Liver (tissue), 9 donors: ENCODE data around the gene SNAPC4. TPM values are rescaled to one million over a fixed set of nuclear protein-coding genes. Genes with fewer than 3 reads are reported as not detected.

Experiments used
- DNase-seq: peaks from one replicate; pipeline ENCODE4 v3.0.0-alpha.2; 2017; ENCODE audit warnings: low spot score
- H3K27ac ChIP-seq, 2 donors: one replicate each; pipeline ENCODE4 v1.7.0; 2013; ENCODE audit warnings: inconsistent platforms in 2 of 2, low read length in 2 of 2, control low read depth in 1 of 2, low read depth in 1 of 2, mild to moderate bottlenecking in 1 of 2
- H3K27me3 ChIP-seq, 4 donors: one replicate each; pipeline versions ENCODE4 v1.6.1 to v1.7.0; 2013; ENCODE audit warnings: low read length in 3 of 4, inconsistent platforms in 1 of 4, mild to moderate bottlenecking in 1 of 4, moderate library complexity in 1 of 4; ENCODE audit not compliant: control insufficient read depth in 4 of 4, insufficient read depth in 4 of 4
- H3K36me3 ChIP-seq, 4 donors: one replicate each; pipeline versions ENCODE4 v1.6.1 to v1.7.0; 2013; ENCODE audit warnings: low read length in 3 of 4, mild to moderate bottlenecking in 3 of 4, low read depth in 1 of 4, moderate library complexity in 1 of 4; ENCODE audit not compliant: control insufficient read depth in 4 of 4, insufficient read depth in 3 of 4
- H3K4me1 ChIP-seq, 4 donors: one replicate each; pipeline versions ENCODE4 v1.6.1 to v1.7.0; 2013; ENCODE audit warnings: low read length in 3 of 4, mild to moderate bottlenecking in 3 of 4, moderate library complexity in 1 of 4; ENCODE audit not compliant: control insufficient read depth in 4 of 4, insufficient read depth in 4 of 4
- H3K4me3 ChIP-seq, 3 donors: one replicate each; pipeline versions ENCODE4 v1.6.1 to v1.7.0; 2013; ENCODE audit warnings: low read length in 3 of 3, control low read depth in 1 of 3, low read depth in 1 of 3, mild to moderate bottlenecking in 1 of 3
- H3K9ac ChIP-seq, 2 donors: one replicate each; pipeline ENCODE4 v1.7.0; 2013; ENCODE audit warnings: low read length in 2 of 2, mild to moderate bottlenecking in 2 of 2, moderate library complexity in 2 of 2, control low read depth in 1 of 2, low read depth in 1 of 2
- H3K9me3 ChIP-seq, 4 donors: one replicate each; pipeline versions ENCODE4 v1.6.1 to v1.7.0; 2013; ENCODE audit warnings: low read length in 3 of 4; ENCODE audit not compliant: control insufficient read depth in 4 of 4
- ATF3 ChIP-seq: IDR thresholded peaks from 2 replicates; pipeline ENCODE4 v1.6.1; 2016; ENCODE audit warnings: antibody characterized with exemption
- CTCF ChIP-seq: fragments of 150-350 bp; IDR thresholded peaks from 2 replicates; pipeline ENCODE4 v1.5.1; 2017; ENCODE audit warnings: improper control_type of control experiment, low read depth, low read length; ENCODE audit not compliant: missing input control
- EGR1 ChIP-seq, 2 donors: IDR thresholded peaks; 2 replicates each; pipeline ENCODE4 v1.6.1; 2016 to 2018; ENCODE audit warnings: antibody characterized with exemption in 2 of 2, low read depth in 2 of 2
- FOXA1 ChIP-seq: IDR thresholded peaks from 2 replicates; pipeline ENCODE4 v1.6.1; 2016; ENCODE audit warnings: antibody characterized with exemption
- FOXA2 ChIP-seq: IDR thresholded peaks from 2 replicates; pipeline ENCODE4 v1.6.1; 2016; ENCODE audit warnings: antibody characterized with exemption
- GABPA ChIP-seq, 2 donors: IDR thresholded peaks in 1 of 2; conservative IDR thresholded peaks in 1 of 2; 2 replicates each; pipeline ENCODE4 v1.6.1; 2016; ENCODE audit warnings: antibody characterized with exemption in 2 of 2, mild to moderate bottlenecking in 1 of 2, moderate library complexity in 1 of 2
- HNF4A ChIP-seq, 2 donors: conservative IDR thresholded peaks; 2 replicates each; pipeline ENCODE4 v1.6.1; 2016; ENCODE audit warnings: antibody characterized with exemption in 2 of 2, mild to moderate bottlenecking in 2 of 2
- HNF4G ChIP-seq: IDR thresholded peaks from 2 replicates; pipeline ENCODE4 v1.6.1; 2016; ENCODE audit warnings: antibody characterized with exemption
- JUND ChIP-seq, 2 donors: IDR thresholded peaks; 2 replicates each; pipeline ENCODE4 v1.6.1; 2016; ENCODE audit warnings: antibody characterized with exemption in 2 of 2
- MAX ChIP-seq: IDR thresholded peaks from 2 replicates; pipeline ENCODE4 v1.6.1; 2016; ENCODE audit warnings: antibody characterized with exemption
- NR2F2 ChIP-seq: IDR thresholded peaks from 2 replicates; pipeline ENCODE4 v1.6.1; 2016; ENCODE audit warnings: antibody characterized with exemption
- RAD21 ChIP-seq, 2 donors: IDR thresholded peaks; 2 replicates each; pipeline ENCODE4 v1.6.1; 2016; ENCODE audit warnings: antibody characterized with exemption in 2 of 2, mild to moderate bottlenecking in 2 of 2
- RXRA ChIP-seq, 2 donors: IDR thresholded peaks; 2 replicates each; pipeline ENCODE4 v1.6.1; 2017 to 2018; ENCODE audit warnings: antibody characterized with exemption in 2 of 2, mild to moderate bottlenecking in 1 of 2
- SP1 ChIP-seq: IDR thresholded peaks from 2 replicates; pipeline ENCODE4 v1.6.1; 2018; ENCODE audit warnings: antibody characterized with exemption, mild to moderate bottlenecking
- TAF1 ChIP-seq: conservative IDR thresholded peaks from 2 replicates; pipeline ENCODE4 v1.6.1; 2016; ENCODE audit warnings: antibody characterized with exemption, mild to moderate bottlenecking
- YY1 ChIP-seq: IDR thresholded peaks from 2 replicates; pipeline ENCODE4 v1.6.1; 2016; ENCODE audit warnings: antibody characterized with exemption, mild to moderate bottlenecking
- ZBTB33 ChIP-seq: IDR thresholded peaks from 2 replicates; pipeline ENCODE4 v1.6.1; 2016; ENCODE audit warnings: antibody characterized with exemption
- WGBS: extraction: QIAGEN DNeasy Blood & Tissue Kit; methylation state at CpG from one replicate; pipeline ENCODE4 v1.1.7; 2013; 5-methylcytosine and 5-hydroxymethylcytosine counted together
- polyA plus RNA-seq, 2 donors: library from polyadenylated mRNA; stranded (reverse) in 1 of 2; unstranded in 1 of 2; fragments of 200-250 nt in 1 of 2; fragments of >200 nt in 1 of 2; fragmentation: Nextera tagmentation in 1 of 2; extraction: Ambion mirVana in 1 of 2; gene quantifications; one replicate each; pipeline versions ENCODE4 v1.2.1 to v1.2.3, GENCODE V29; 2013 to 2015
- total RNA-seq, 2 donors: library from RNA; depleted of rRNA; stranded (reverse); fragments of >200 nt; gene quantifications; one replicate each; pipeline ENCODE4 v1.2.3, GENCODE V29; 2014
- TF ChIP-seq, protein P1 (sequence below): IDR thresholded peaks from 2 replicates; pipeline ENCODE4 v1.6.1; 2016; ENCODE audit warnings: antibody characterized with exemption, mild to moderate bottlenecking
- donor health status: healthy.
- donor health status: healthy.
- donor health status: healthy.
- donor health status: healthy.
- donor health status: healthy.

SNAPC4 gene
- total and polyA plus RNA-seq, 4 donors, result 0.75 to 4.2 (median 3.1) TPM

GRCh38 chr9:136419092-136419420, 19.1 kb upstream of the SNAPC4 start:
- H3K4me3 ChIP-seq, result no peak overlapping the region
- WGBS, result 96% methylated on average over 12 of the region's 12 CpGs

More at GRCh38 chr9:136419092-136419420, 19.1 kb upstream of the SNAPC4 start:
- DNase-seq, result no peak
- Histone ChIP-seq H3K9ac (peak overlapping the region in 1 of 2 donors; percentile 49), H3K9me3 (no peaks in the 10 kb centered on the region), H3K27ac (peak overlapping the region; percentile 83 to 93), H3K27me3 (no peaks in the 10 kb centered on the region), H3K36me3 (peaks cover 18 to 80% (median 48%) of the 10 kb centered on the region in 4 donors), H3K4me1 (peaks cover 2 to 13% (median 7%) of the 10 kb centered on the region in 4 donors)
- TF ChIP-seq FOXA2 (no peak), HNF4G (no peak), ZBTB33 (no peak), MAX (no peak), HNF4A (conservative IDR thresholded peaks at IDR 0.05) (no peak), YY1 (no peak), CTCF (no peak), RAD21 (IDR thresholded peaks at IDR 0.05) (no peak), TAF1 (no peak), SP1 (no peak), FOXA1 (no peak), GABPA (IDR thresholded peaks at IDR 0.05 in 1 of 2, conservative IDR thresholded peaks at IDR 0.05 in 1 of 2) (no peak), EGR1 (IDR thresholded peaks at IDR 0.05; ENCODE audit: low read depth in 2 of 2) (no peak), JUND (IDR thresholded peaks at IDR 0.05) (no peak), ATF3 (no peak), RXRA (IDR thresholded peaks at IDR 0.05) (no peak), NR2F2 (no peak)
- TF ChIP-seq, protein P1, sequence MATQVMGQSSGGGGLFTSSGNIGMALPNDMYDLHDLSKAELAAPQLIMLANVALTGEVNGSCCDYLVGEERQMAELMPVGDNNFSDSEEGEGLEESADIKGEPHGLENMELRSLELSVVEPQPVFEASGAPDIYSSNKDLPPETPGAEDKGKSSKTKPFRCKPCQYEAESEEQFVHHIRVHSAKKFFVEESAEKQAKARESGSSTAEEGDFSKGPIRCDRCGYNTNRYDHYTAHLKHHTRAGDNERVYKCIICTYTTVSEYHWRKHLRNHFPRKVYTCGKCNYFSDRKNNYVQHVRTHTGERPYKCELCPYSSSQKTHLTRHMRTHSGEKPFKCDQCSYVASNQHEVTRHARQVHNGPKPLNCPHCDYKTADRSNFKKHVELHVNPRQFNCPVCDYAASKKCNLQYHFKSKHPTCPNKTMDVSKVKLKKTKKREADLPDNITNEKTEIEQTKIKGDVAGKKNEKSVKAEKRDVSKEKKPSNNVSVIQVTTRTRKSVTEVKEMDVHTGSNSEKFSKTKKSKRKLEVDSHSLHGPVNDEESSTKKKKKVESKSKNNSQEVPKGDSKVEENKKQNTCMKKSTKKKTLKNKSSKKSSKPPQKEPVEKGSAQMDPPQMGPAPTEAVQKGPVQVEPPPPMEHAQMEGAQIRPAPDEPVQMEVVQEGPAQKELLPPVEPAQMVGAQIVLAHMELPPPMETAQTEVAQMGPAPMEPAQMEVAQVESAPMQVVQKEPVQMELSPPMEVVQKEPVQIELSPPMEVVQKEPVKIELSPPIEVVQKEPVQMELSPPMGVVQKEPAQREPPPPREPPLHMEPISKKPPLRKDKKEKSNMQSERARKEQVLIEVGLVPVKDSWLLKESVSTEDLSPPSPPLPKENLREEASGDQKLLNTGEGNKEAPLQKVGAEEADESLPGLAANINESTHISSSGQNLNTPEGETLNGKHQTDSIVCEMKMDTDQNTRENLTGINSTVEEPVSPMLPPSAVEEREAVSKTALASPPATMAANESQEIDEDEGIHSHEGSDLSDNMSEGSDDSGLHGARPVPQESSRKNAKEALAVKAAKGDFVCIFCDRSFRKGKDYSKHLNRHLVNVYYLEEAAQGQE, result no peak
